ENCODE data around the gene CD19.

DNA sequence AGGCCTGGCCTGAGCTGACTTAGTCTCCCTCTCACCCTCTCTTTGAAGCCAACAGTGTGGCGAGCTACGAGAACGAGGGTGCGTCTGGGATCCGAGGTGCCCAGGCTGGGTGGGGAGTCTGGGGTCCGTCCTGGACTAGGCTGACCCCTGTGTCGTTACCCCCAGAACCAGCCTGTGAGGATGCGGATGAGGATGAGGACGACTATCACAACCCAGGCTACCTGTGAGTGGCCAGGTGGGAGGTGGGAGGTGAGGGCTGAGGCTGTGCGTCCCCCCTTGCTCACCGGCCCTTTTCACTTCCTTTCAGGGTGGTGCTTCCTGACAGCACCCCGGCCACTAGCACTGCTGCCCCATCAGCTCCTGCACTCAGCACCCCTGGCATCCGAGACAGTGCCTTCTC, 54.7 kb downstream of the CD19 start:
- TF ChIP-seq, protein P1, sequence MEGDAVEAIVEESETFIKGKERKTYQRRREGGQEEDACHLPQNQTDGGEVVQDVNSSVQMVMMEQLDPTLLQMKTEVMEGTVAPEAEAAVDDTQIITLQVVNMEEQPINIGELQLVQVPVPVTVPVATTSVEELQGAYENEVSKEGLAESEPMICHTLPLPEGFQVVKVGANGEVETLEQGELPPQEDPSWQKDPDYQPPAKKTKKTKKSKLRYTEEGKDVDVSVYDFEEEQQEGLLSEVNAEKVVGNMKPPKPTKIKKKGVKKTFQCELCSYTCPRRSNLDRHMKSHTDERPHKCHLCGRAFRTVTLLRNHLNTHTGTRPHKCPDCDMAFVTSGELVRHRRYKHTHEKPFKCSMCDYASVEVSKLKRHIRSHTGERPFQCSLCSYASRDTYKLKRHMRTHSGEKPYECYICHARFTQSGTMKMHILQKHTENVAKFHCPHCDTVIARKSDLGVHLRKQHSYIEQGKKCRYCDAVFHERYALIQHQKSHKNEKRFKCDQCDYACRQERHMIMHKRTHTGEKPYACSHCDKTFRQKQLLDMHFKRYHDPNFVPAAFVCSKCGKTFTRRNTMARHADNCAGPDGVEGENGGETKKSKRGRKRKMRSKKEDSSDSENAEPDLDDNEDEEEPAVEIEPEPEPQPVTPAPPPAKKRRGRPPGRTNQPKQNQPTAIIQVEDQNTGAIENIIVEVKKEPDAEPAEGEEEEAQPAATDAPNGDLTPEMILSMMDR (IDR thresholded peaks at IDR 0.05): no peak
- TF ChIP-seq POLR2A (IDR thresholded peaks at IDR 0.05): no peak
